ENCODE data around the gene ATP13A4.

ATP13A4 gene

DNA sequence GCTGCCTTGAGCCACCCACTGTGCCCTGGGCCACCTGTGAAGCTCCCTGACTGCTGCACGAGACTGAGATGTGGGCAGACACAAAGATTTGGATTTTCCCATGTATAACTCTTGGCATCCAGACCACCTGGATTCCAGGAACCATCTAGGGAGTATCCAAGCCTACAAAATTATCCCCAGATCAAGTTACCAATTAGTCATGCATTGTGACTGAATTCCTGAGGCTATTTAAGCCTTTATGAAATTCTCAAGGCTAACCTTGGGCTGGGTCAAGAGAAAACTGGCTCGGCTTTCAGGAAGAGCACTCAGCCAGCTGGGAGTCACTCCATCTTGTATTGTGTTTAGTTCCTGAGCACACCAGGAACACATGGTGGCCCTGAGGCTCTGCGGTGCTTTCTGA is 162.8 kb downstream of the ATP13A4 start:
- no peak for DNase-seq

DNA sequence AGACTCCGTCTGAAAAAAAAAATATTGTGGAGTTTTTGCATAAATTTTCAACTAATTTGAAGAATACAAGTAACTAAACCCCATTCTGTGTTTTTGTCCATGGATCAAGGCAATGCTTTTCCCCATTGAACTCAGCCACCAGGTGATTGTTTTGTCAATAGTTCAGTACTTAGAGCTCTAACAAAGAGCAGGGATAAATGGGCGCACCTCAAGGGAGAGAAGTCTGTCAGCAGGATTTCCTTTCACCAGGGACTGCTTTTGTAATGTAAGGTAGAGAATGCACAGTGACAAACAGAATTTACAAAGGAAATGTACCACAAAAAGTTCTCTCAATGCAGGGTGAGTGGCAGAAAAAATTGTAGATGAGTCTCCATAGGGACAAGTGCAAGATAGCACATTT is 165.4 kb downstream of the ATP13A4 start:
- no peak for DNase-seq

GRCh38 chr3:193388361-193388760 is 166.3 kb downstream of the ATP13A4 start:
- no peak for DNase-seq

DNA sequence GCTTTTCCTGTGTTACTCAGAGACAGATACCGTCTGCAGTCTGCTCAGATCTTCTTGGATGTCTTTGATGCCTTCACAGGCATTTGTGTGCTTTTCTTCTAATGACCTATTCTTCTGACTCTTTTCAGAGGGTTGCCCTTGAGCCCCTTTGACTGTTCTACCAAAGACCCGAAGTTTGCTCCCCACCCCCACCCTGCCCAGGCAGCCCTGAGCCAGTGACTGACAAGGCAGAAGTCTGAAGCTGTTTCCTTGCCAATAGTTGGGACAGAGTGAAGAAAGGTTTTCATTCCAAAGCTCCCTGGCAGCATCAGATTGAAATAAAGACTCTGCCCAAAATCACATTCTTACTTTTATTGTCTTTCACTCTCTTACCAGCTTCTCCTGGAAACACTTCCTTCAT is 167.1 kb downstream of the ATP13A4 start:
- DNase-seq = no peak

- no peak for DNase-seq
Measured at GRCh38 chr3:193378706-193379105, 176.0 kb downstream of the ATP13A4 start, which contains the start of gene ATP13A5. Gene ATP13A5 (minus strand): TSS chr3:193378753. CDS start chr3:193378725, 28 bp downstream.

DNA sequence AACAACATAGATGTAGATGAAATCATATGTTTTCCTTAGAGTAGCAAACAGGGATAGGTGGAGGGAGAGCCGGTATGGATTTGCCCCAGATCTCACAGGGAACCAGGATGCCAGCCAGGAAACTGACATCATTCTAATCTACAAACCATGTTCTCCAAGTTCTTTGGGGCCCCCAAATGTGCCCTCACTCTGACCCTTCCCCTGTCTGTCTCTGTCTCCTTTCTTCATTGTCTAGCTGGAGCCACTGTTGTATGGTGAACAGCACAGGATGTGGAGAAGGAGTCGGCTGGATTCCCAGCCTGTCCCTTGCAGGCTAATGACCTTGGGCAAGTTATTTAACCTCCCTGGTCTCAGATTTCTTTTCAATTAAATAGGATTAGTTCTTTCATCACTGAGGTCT is 177.1 kb downstream of the ATP13A4 start:
- DNase-seq = no peak

- DNase-seq = no peak
Measured at GRCh38 chr3:193375614-193376013, 179.1 kb downstream of the ATP13A4 start.

GRCh38 chr3:193372783-193373182 is 181.9 kb downstream of the ATP13A4 start:
- peak; percentile 3 for DNase-seq

- DNase-seq = no peak
Measured at GRCh38 chr3:193367868-193368267, 186.8 kb downstream of the ATP13A4 start.

DNA sequence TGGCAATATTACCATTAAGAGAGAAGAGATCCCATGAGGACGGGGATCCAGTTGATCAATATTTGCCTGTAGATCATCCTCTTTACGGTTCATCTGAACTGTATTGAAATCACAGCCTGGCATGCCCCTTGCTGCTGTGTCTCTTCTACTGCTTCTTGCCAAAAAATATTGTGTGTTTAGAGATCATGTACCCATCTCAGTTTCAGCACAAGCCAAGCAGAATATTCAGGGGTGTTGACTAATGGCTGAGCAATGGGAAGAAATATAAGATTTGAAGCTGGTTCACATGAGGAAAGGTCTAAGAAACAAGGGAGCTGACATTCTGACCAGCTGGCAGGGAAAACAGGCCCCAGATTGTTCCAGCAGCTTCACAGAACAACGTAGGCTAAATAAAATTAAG is 197.4 kb downstream of the ATP13A4 start:
- no peak for DNase-seq

GRCh38 chr3:193354423-193354822 is 200.3 kb downstream of the ATP13A4 start:
- no peak for DNase-seq

Measured in OCI-M1 (cell line).